NCI-H2081 (cell line): Measurements from ENCODE around the gene RETREG3.
A peak's percentile ranks its signal among the peaks of the same experiment; 100 is the strongest.
"Not testable (repeated sequence)": the region's sequence is repeated elsewhere in the genome, so short reads cannot be mapped to it uniquely, and the experiment has no call there.

ENCODE experiments used
- DNase-seq, 2 experiments: peaks; one replicate each; lab custom pipeline; 2025; lab: John Stamatoyannopoulos, UW

The RETREG3 gene

GRCh38 chr17:42553161-42553818, 55.9 kb downstream of the RETREG3 start:
- no peak for DNase-seq

- DNase-seq: not testable (repeated sequence)
Observed at GRCh38 chr17:42552736-42553135, 56.4 kb downstream of the RETREG3 start, which contains the start of gene HSD17B1. TSS of gene HSD17B1 (plus strand) at chr17:42552923. CDS start at chr17:42552934, 11 bp downstream.

GRCh38 chr17:42548993-42549755, 60.0 kb downstream of the RETREG3 start:
- no peak for DNase-seq

GRCh38 chr17:42548070-42548837, 60.9 kb downstream of the RETREG3 start:
- DNase-seq: peak; percentile 80 to 85

- no peak for DNase-seq
Observed at GRCh38 chr17:42547698-42548069, 61.5 kb downstream of the RETREG3 start.

GRCh38 chr17:42547001-42547461, 62.1 kb downstream of the RETREG3 start:
- DNase-seq: no peak

- DNase-seq: not testable (repeated sequence)
Observed at GRCh38 chr17:42545755-42546505, 63.2 kb downstream of the RETREG3 start.

GRCh38 chr17:42544874-42545283, 64.3 kb downstream of the RETREG3 start:
- DNase-seq: no peak

GRCh38 chr17:42543190-42544079, 65.7 kb downstream of the RETREG3 start:
- no peak for DNase-seq

GRCh38 chr17:42541041-42541833, 67.9 kb downstream of the RETREG3 start:
- no peak for DNase-seq

GRCh38 chr17:42540558-42540957, 68.6 kb downstream of the RETREG3 start:
- DNase-seq: not testable (repeated sequence)

GRCh38 chr17:42538482-42538881, 70.7 kb downstream of the RETREG3 start:
- no peak for DNase-seq

- no peak for DNase-seq
Observed at GRCh38 chr17:42537826-42538451, 71.2 kb downstream of the RETREG3 start.

GRCh38 chr17:42537156-42537805, 71.9 kb downstream of the RETREG3 start:
- DNase-seq: no peak

GRCh38 chr17:42536372-42537155, 72.6 kb downstream of the RETREG3 start:
- DNase-seq: peak; percentile 95 to 96

- peak; percentile 93 to 96 for DNase-seq
Observed at GRCh38 chr17:42536048-42536371, 73.2 kb downstream of the RETREG3 start, which contains the start of gene NAGLU. TSS of gene NAGLU (plus strand) at chr17:42536241. CDS start at chr17:42536273, 32 bp downstream.

- no peak for DNase-seq
Observed at GRCh38 chr17:42535155-42536047, 73.8 kb downstream of the RETREG3 start.
